Uterus (tissue), 2 donors: ENCODE measurements around the gene ARHGEF11.

Experiments used
- CTCF ChIP-seq, 4 experiments: fragments of 200-600 bp in 2 of 4; fragments of 450-650 bp in 2 of 4; sonication (generic) in 2 of 4; IDR thresholded peaks; one replicate each; pipeline ENCODE4 v1.5.1; 2016 to 2019; ENCODE audit warnings: antibody characterized with exemption in 4 of 4, mild to moderate bottlenecking in 2 of 4, moderate library complexity in 1 of 4
- POLR2A ChIP-seq, 2 donors: fragments of 450-650 bp; IDR thresholded peaks; one replicate each; pipeline ENCODE4 v1.6.1; 2016; ENCODE audit warnings: antibody characterized with exemption in 2 of 2, mild to moderate bottlenecking in 1 of 2, moderate library complexity in 1 of 2

- TF ChIP-seq CTCF (IDR thresholded peaks at IDR 0.05) (no peak), POLR2A (IDR thresholded peaks at IDR 0.05) (no peak)
Observed at GRCh38 chr1:156904187-156904959, 141.2 kb downstream of the ARHGEF11 start.
